Measurements from ENCODE around the gene ZNF367. TPM values are rescaled to one million over a fixed set of nuclear protein-coding genes. Genes with fewer than 3 reads are reported as not detected.
A peak's percentile ranks its signal among the peaks of the same experiment; 100 is the strongest.

The ZNF367 gene
- total and polyA plus RNA-seq, 4 donors = 1.0 to 3.3 (median 2.1) TPM

- Histone ChIP-seq H3K4me1 (ENCODE audit: control insufficient read depth in 5 of 5, insufficient read depth in 5 of 5, low read length in 5 of 5) (no peaks in the 10 kb centered on the region), H3K4me3 (no peak overlapping the region), H3K9ac (ENCODE audit: insufficient read depth in 1 of 2, low read length in 2 of 2) (no peak overlapping the region), H3K36me3 (ENCODE audit: control insufficient read depth in 4 of 4, insufficient read depth in 4 of 4, low read length in 4 of 4) (no peaks in the 10 kb centered on the region), H3K27ac (ENCODE audit: low read depth in 1 of 2, low read length in 1 of 2) (no peak overlapping the region), H3K9me3 (ENCODE audit: control insufficient read depth in 4 of 4, insufficient read depth in 3 of 4, low read length in 3 of 4) (no peaks in the 10 kb centered on the region), H3K27me3 (ENCODE audit: control insufficient read depth in 3 of 3, insufficient read depth in 3 of 3, low read length in 2 of 3) (no peaks in the 10 kb centered on the region)
- peak; percentile 58 for ATAC-seq (ENCODE audit: insufficient read depth, low FRiP score)
- TF ChIP-seq, protein P1, sequence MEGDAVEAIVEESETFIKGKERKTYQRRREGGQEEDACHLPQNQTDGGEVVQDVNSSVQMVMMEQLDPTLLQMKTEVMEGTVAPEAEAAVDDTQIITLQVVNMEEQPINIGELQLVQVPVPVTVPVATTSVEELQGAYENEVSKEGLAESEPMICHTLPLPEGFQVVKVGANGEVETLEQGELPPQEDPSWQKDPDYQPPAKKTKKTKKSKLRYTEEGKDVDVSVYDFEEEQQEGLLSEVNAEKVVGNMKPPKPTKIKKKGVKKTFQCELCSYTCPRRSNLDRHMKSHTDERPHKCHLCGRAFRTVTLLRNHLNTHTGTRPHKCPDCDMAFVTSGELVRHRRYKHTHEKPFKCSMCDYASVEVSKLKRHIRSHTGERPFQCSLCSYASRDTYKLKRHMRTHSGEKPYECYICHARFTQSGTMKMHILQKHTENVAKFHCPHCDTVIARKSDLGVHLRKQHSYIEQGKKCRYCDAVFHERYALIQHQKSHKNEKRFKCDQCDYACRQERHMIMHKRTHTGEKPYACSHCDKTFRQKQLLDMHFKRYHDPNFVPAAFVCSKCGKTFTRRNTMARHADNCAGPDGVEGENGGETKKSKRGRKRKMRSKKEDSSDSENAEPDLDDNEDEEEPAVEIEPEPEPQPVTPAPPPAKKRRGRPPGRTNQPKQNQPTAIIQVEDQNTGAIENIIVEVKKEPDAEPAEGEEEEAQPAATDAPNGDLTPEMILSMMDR (IDR thresholded peaks at IDR 0.05; ENCODE audit: control extremely low read depth, extremely low read depth) = no peak
- no peak for DNase-seq
- WGBS, 2 donors = 88 to 95% methylated on average over 5 of the region's 5 CpGs
These were observed 23.8 kb upstream of the ZNF367 start for GRCh38 chr9:96441798-96442445.

DNA sequence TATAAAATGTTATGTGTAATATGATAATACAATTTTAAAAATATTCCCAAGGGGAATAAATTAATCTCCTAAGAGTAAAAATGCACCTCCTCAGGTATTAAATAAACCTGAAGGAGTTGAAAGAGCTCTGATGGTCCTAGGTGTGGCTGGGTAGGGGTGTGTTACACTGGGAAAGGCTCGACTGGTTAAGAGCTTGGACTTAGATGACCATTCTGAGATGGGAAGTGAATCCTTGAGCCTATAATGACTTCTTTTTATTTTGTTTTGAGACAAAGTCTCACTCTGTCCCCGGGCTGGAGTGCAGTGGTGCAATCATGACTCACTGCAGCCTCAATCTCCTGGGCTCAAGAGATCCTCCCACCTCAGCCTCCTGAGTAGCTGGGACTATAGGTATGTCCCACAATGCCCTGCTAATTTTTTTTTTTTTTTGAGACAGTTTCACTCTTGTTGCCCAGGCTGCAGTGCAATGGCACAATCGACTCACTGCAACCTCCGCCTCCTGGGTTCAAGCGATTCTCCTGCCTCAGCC is 22.6 kb upstream of the ZNF367 start:
- H3K9ac ChIP-seq (ENCODE audit: insufficient read depth in 1 of 2, low read length in 2 of 2) = no peak overlapping the region
- no peak for DNase-seq
- H3K27ac ChIP-seq (ENCODE audit: low read depth in 1 of 2, low read length in 1 of 2) = no peak overlapping the region
- H3K4me1 ChIP-seq (ENCODE audit: control insufficient read depth in 5 of 5, insufficient read depth in 5 of 5, low read length in 5 of 5) = no peaks in the 10 kb centered on the region
- H3K9me3 ChIP-seq (ENCODE audit: control insufficient read depth in 4 of 4, insufficient read depth in 3 of 4, low read length in 3 of 4) = no peaks in the 10 kb centered on the region
- TF ChIP-seq, protein P1 (IDR thresholded peaks at IDR 0.05; ENCODE audit: control extremely low read depth, extremely low read depth) = no peak
- 89% methylated on average over 5 of the region's 5 CpGs for WGBS, 2 donors
- no peaks in the 10 kb centered on the region for H3K27me3 ChIP-seq (ENCODE audit: control insufficient read depth in 3 of 3, insufficient read depth in 3 of 3, low read length in 2 of 3)
- ATAC-seq (ENCODE audit: insufficient read depth, low FRiP score) = no peak
- H3K36me3 ChIP-seq (ENCODE audit: control insufficient read depth in 4 of 4, insufficient read depth in 4 of 4, low read length in 4 of 4) = no peaks in the 10 kb centered on the region
- no peak overlapping the region for H3K4me3 ChIP-seq

DNA sequence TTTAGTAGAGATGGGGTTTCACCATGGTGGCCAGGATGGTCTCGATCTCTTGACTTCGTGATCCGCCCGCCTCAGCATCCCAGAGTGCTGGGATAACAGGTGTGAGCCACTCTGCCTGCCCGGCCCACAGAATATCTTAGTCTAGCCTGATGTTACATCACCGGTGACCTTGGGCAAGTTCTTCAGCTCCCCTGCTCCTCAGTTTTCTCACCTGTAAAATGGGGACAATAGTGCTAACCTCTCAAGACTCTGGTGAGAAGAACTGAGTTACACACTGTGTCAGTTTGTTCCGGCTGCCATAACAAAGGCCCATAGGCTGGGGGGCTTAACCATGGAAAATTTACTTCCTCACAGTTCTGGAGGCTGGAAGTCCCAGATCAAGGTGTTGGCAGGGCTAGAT is 19.3 kb upstream of the ZNF367 start:
- DNase-seq (no peak), ATAC-seq (ENCODE audit: insufficient read depth, low FRiP score) (no peak)
- H3K27ac ChIP-seq (ENCODE audit: low read depth in 1 of 2, low read length in 1 of 2) = no peak overlapping the region
- no peaks in the 10 kb centered on the region for H3K36me3 ChIP-seq (ENCODE audit: control insufficient read depth in 4 of 4, insufficient read depth in 4 of 4, low read length in 4 of 4)
- no peak overlapping the region for H3K9ac ChIP-seq (ENCODE audit: insufficient read depth in 1 of 2, low read length in 2 of 2)
- no peaks in the 10 kb centered on the region for H3K9me3 ChIP-seq (ENCODE audit: control insufficient read depth in 4 of 4, insufficient read depth in 3 of 4, low read length in 3 of 4)
- H3K27me3 ChIP-seq (ENCODE audit: control insufficient read depth in 3 of 3, insufficient read depth in 3 of 3, low read length in 2 of 3) = no peaks in the 10 kb centered on the region
- WGBS, 2 donors = 95 to 100% methylated on average over 7 of the region's 7 CpGs
- no peak overlapping the region for H3K4me3 ChIP-seq
- peaks cover 0 to 1% (median 0%) of the 10 kb centered on the region in 5 donors for H3K4me1 ChIP-seq (ENCODE audit: control insufficient read depth in 5 of 5, insufficient read depth in 5 of 5, low read length in 5 of 5)
- TF ChIP-seq, protein P1 (IDR thresholded peaks at IDR 0.05; ENCODE audit: control extremely low read depth, extremely low read depth) = no peak

Data from lung (tissue), 12 donors.